Smooth muscle cell (in vitro differentiated cells): ENCODE data around the gene XYLT1. TPM values are rescaled to one million over a fixed set of nuclear protein-coding genes. Genes with fewer than 3 reads are reported as not detected.

Source experiments
- DNase-seq: peaks from one replicate; lab custom pipeline; 2025; ENCODE audit not compliant: unreplicated experiment; lab: John Stamatoyannopoulos, UW
- H2AFZ ChIP-seq: fragments of 200-600 bp; sonication (generic); 2 replicates; pipeline ENCODE4 v1.6.0; 2016; ENCODE audit warnings: antibody characterized with exemption, low read depth, mild to moderate bottlenecking
- H3F3A ChIP-seq: fragments of 200-600 bp; sonication (generic); 2 replicates; pipeline ENCODE4 v1.6.0; 2017; ENCODE audit warnings: antibody characterized with exemption, low read depth
- H3K27ac ChIP-seq: fragments of 200-600 bp; sonication (generic); 2 replicates; pipeline ENCODE4 v1.5.1; 2016; ENCODE audit warnings: low read depth, mild to moderate bottlenecking
- H3K27me3 ChIP-seq: fragments of 200-600 bp; sonication (generic); 2 replicates; pipeline ENCODE4 v1.6.1; 2016; ENCODE audit warnings: low read depth, mild to moderate bottlenecking
- H3K36me3 ChIP-seq: fragments of 200-600 bp; sonication (generic); 2 replicates; pipeline ENCODE4 v1.5.1; 2016; ENCODE audit warnings: low read depth
- H3K4me1 ChIP-seq: fragments of 200-600 bp; sonication (generic); 2 replicates; pipeline ENCODE4 v1.5.1; 2016; ENCODE audit warnings: low read depth
- H3K4me2 ChIP-seq: fragments of 200-600 bp; sonication (generic); 2 replicates; pipeline ENCODE4 v1.6.0; 2016; ENCODE audit warnings: mild to moderate bottlenecking
- H3K4me3 ChIP-seq: fragments of 200-600 bp; sonication (generic); 2 replicates; pipeline ENCODE4 v1.5.1; 2016; ENCODE audit warnings: mild to moderate bottlenecking
- H3K79me2 ChIP-seq: fragments of 200-600 bp; sonication (generic); 2 replicates; pipeline ENCODE4 v1.6.0; 2016; ENCODE audit warnings: low read depth, mild to moderate bottlenecking
- H3K9ac ChIP-seq: fragments of 200-600 bp; sonication (generic); 2 replicates; pipeline ENCODE4 v1.6.0; 2016; ENCODE audit warnings: low read depth
- H3K9me3 ChIP-seq: fragments of 200-600 bp; sonication (generic); replicated peaks from 2 replicates; pipeline ENCODE4 v1.5.1; 2016; ENCODE audit warnings: low read depth
- H4K20me1 ChIP-seq: fragments of 200-600 bp; sonication (generic); 2 replicates; pipeline ENCODE4 v1.6.0; 2016; ENCODE audit warnings: low read depth
- CTCF ChIP-seq: fragments of 200-600 bp; sonication (generic); IDR thresholded peaks from 2 replicates; pipeline ENCODE4 v1.5.1; 2017; ENCODE audit warnings: borderline replicate concordance, mild to moderate bottlenecking, antibody characterized with exemption; ENCODE audit not compliant: insufficient read depth, poor library complexity, severe bottlenecking
- WGBS: methylation state at CpG from one replicate; pipeline ENCODE4 v1.1.7; 2016; ENCODE audit warnings: low lambda C conversion rate; 5-methylcytosine and 5-hydroxymethylcytosine counted together
- polyA plus RNA-seq: library from polyadenylated mRNA; unstranded; fragments of >200 nt; fragmentation: Nextera tagmentation; extraction: Ambion mirVana; gene quantifications from 2 replicates; pipeline ENCODE4 v1.2.1, GENCODE V29; 2016
- total RNA-seq: library from RNA; depleted of rRNA; stranded (reverse); fragments of >200 nt; gene quantifications from 2 replicates; pipeline ENCODE4 v1.2.3, GENCODE V29; 2014

The XYLT1 gene
- total and polyA plus RNA-seq, 2 experiments from 2014 or later = 9.5 to 19.9 TPM

GRCh38 chr16:17108596-17108995, 362.2 kb downstream of the XYLT1 start:
- Histone ChIP-seq H2AFZ (no peak overlapping the region), H3K9ac (no peak overlapping the region), H3K4me2 (no peak overlapping the region), H3F3A (no peaks in the 10 kb centered on the region), H3K4me1 (peaks cover 7% of the 10 kb centered on the region), H3K4me3 (no peak overlapping the region), H3K9me3 (no peaks in the 10 kb centered on the region), H3K79me2 (no peaks in the 10 kb centered on the region), H3K36me3 (no peaks in the 10 kb centered on the region), H3K27ac (no peak overlapping the region), H3K27me3 (no peaks in the 10 kb centered on the region), H4K20me1 (no peaks in the 10 kb centered on the region)
- WGBS = 98% methylated on average over 17 of the region's 17 CpGs
- TF ChIP-seq CTCF = no peak
- DNase-seq = no peak

GRCh38 chr16:17107450-17107849, 363.3 kb downstream of the XYLT1 start:
- H3K36me3 ChIP-seq = no peaks in the 10 kb centered on the region
- no peaks in the 10 kb centered on the region for H3K27me3 ChIP-seq
- no peaks in the 10 kb centered on the region for H4K20me1 ChIP-seq
- H2AFZ ChIP-seq = no peak overlapping the region
- no peak for TF ChIP-seq CTCF
- 94% methylated on average over 8 of the region's 8 CpGs for WGBS
- H3K9me3 ChIP-seq = no peaks in the 10 kb centered on the region
- no peak overlapping the region for H3K4me3 ChIP-seq
- H3K9ac ChIP-seq = no peak overlapping the region
- H3K4me1 ChIP-seq = peaks cover 7% of the 10 kb centered on the region
- H3F3A ChIP-seq = no peaks in the 10 kb centered on the region
- H3K4me2 ChIP-seq = no peak overlapping the region
- no peak for DNase-seq
- H3K79me2 ChIP-seq = no peaks in the 10 kb centered on the region
- no peak overlapping the region for H3K27ac ChIP-seq

GRCh38 chr16:17106243-17106791, 364.4 kb downstream of the XYLT1 start:
- no peak overlapping the region for H3K9ac ChIP-seq
- H3K4me2 ChIP-seq = no peak overlapping the region
- no peak overlapping the region for H3K27ac ChIP-seq
- TF ChIP-seq CTCF = no peak
- H3F3A ChIP-seq = no peaks in the 10 kb centered on the region
- no peak overlapping the region for H3K4me3 ChIP-seq
- H3K4me1 ChIP-seq = peaks cover 7% of the 10 kb centered on the region
- no peak for DNase-seq
- no peaks in the 10 kb centered on the region for H3K27me3 ChIP-seq
- no peaks in the 10 kb centered on the region for H3K36me3 ChIP-seq
- no peaks in the 10 kb centered on the region for H3K9me3 ChIP-seq
- no peaks in the 10 kb centered on the region for H4K20me1 ChIP-seq
- 75% methylated on average over 14 of the region's 14 CpGs for WGBS
- H3K79me2 ChIP-seq = no peaks in the 10 kb centered on the region
- no peak overlapping the region for H2AFZ ChIP-seq

- Histone ChIP-seq H3K79me2 (no peaks in the 10 kb centered on the region), H3K4me1 (peaks cover 7% of the 10 kb centered on the region), H3K27ac (no peak overlapping the region), H3K9ac (no peak overlapping the region), H3K4me2 (no peak overlapping the region), H2AFZ (no peak overlapping the region), H3K36me3 (no peaks in the 10 kb centered on the region), H3K9me3 (no peaks in the 10 kb centered on the region), H3F3A (no peaks in the 10 kb centered on the region), H3K4me3 (no peak overlapping the region), H4K20me1 (no peaks in the 10 kb centered on the region), H3K27me3 (no peaks in the 10 kb centered on the region)
- no peak for TF ChIP-seq CTCF
- whole genome bisulfite sequencing = 79% methylated on average over 10 of the region's 10 CpGs
- no peak for DNase-seq
Measured at GRCh38 chr16:17105239-17105797, 365.4 kb downstream of the XYLT1 start.
